ENCODE results near the gene GRK7. TPM values are rescaled to one million over a fixed set of nuclear protein-coding genes. Genes with fewer than 3 reads are reported as not detected.

GRK7 gene
- total and polyA plus RNA-seq, 8 donors = 0.05 TPM; not detected in 7

DNA sequence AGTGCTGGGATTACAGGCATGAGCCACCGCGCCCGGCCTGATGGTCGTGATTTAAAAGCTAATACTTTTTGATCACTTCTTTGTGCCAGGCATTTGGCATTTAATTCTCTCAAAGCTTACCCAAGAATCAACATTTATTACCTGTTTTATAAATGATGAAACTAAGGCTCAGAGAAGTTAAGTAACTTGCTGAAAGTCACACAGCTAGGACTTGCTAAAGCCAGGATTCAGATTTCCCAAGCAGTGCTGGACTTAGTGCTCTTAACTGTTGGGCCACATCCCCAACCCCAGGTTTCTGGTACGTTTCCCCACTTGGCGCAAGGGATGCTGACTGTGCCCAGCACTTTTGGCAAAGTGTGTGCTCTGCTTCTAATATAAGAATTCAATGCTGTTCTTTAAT lies 10.5 kb downstream of the GRK7 start:
- no peaks in the 10 kb centered on the region for H3K4me1 ChIP-seq
- WGBS, 2 donors = 87 to 96% methylated on average over 6 of the region's 6 CpGs
- no peaks in the 10 kb centered on the region for H3K36me3 ChIP-seq
- intact Hi-C loops (cut with DNase I) = no loop called here
- TF ChIP-seq, protein P1, sequence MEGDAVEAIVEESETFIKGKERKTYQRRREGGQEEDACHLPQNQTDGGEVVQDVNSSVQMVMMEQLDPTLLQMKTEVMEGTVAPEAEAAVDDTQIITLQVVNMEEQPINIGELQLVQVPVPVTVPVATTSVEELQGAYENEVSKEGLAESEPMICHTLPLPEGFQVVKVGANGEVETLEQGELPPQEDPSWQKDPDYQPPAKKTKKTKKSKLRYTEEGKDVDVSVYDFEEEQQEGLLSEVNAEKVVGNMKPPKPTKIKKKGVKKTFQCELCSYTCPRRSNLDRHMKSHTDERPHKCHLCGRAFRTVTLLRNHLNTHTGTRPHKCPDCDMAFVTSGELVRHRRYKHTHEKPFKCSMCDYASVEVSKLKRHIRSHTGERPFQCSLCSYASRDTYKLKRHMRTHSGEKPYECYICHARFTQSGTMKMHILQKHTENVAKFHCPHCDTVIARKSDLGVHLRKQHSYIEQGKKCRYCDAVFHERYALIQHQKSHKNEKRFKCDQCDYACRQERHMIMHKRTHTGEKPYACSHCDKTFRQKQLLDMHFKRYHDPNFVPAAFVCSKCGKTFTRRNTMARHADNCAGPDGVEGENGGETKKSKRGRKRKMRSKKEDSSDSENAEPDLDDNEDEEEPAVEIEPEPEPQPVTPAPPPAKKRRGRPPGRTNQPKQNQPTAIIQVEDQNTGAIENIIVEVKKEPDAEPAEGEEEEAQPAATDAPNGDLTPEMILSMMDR (IDR thresholded peaks at IDR 0.05) = no peak
- FAIRE-seq = no peak
- H3K27ac ChIP-seq = no peak overlapping the region
- no peak for ATAC-seq
- no peak overlapping the region for H3K4me3 ChIP-seq
- H3K27me3 ChIP-seq = no peaks in the 10 kb centered on the region
- DNase-seq = no peak
- H3K9me3 ChIP-seq = no peaks in the 10 kb centered on the region

DNA sequence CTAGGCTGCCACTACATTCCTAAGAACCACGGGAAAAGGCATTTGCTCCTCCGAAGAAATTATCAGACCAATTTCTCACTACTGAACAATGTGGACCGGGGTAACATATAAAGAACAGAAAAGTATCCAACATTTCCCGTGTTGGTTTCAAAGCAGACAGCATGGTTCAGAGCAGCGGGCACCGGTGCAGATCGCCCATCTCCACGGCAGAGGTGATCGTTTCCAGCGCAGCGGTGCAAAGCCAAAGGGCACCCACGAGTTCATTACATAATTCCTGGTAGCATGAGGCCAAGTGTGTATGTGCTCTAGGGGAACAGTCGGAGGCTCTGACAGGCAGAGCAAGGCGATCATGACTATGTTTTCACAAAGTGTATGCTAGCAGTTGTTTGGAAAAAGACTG lies 13.2 kb downstream of the GRK7 start:
- Histone ChIP-seq H3K4me1 (no peaks in the 10 kb centered on the region), H3K9me3 (no peaks in the 10 kb centered on the region), H3K27ac (no peak overlapping the region), H3K36me3 (no peaks in the 10 kb centered on the region), H3K4me3 (no peak overlapping the region), H3K27me3 (no peaks in the 10 kb centered on the region)
- DNase-seq (no peak), ATAC-seq (no peak), FAIRE-seq (no peak)
- 83 to 89% methylated on average over 14 of the region's 14 CpGs for WGBS, 2 donors
- intact Hi-C loops (cut with DNase I) = no loop called here
- TF ChIP-seq, protein P1 (IDR thresholded peaks at IDR 0.05) = no peak

DNA sequence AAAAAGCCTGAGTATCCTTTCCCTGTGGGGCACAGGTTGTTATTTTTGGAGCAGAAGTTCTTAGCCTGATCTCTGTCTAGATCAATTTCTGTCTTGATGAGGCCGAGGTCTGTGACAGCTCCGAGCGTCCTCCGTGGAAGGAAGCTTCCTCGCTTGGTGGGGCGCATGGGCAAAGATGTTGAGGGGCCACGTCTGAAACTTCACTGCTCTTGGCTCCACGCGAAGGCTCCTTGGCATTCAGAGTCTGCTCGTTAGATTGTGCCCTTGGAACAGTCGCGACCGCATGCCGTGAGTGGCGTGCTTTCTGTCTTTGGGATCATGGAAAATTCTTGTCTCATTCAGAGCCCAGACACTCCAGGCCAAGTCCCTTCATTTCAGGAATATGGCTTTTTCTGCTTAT lies 13.7 kb downstream of the GRK7 start:
- FAIRE-seq = no peak
- Histone ChIP-seq H3K36me3 (no peaks in the 10 kb centered on the region), H3K4me3 (no peak overlapping the region), H3K27me3 (no peaks in the 10 kb centered on the region), H3K9me3 (no peaks in the 10 kb centered on the region), H3K27ac (no peak overlapping the region), H3K4me1 (no peaks in the 10 kb centered on the region)
- TF ChIP-seq, protein P1 (IDR thresholded peaks at IDR 0.05) = no peak
- no peak for DNase-seq
- 80 to 85% methylated on average over 15 of the region's 15 CpGs for WGBS, 2 donors
- ATAC-seq = no peak
- intact Hi-C loops (cut with DNase I) = no loop called here

DNA sequence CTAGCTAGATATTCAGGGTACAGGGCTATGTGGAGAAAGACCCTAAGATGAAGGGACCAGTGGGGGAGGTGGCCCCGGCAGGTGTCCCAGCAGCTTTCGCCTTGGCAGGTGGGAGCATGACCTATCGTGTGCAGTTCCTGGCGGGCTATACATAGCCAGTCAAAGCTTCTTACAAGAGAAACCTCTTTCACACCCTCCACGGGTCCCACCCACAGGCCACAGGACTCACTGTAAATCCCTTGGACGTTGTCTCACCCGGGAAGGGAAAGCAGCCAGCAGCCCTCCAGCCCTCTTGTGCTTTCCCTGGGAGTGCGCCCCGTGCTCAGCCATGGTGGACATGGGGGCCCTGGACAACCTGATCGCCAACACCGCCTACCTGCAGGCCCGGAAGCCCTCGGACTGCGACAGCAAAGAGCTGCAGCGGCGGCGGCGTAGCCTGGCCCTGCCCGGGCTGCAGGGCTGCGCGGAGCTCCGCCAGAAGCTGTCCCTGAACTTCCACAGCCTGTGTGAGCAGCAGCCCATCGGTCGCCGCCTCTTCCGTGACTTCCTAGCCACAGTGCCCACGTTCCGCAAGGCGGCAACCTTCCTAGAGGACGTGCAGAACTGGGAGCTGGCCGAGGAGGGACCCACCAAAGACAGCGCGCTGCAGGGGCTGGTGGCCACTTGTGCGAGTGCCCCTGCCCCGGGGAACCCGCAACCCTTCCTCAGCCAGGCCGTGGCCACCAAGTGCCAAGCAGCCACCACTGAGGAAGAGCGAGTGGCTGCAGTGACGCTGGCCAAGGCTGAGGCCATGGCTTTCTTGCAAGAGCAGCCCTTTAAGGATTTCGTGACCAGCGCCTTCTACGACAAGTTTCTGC lies 15.0 kb downstream of the GRK7 start:
- WGBS, 2 donors = 83 to 86% methylated on average over 40 to 42 of the region's 42 CpGs
- no peaks in the 10 kb centered on the region for H3K36me3 ChIP-seq

More for the DNA sequence above, 15.0 kb downstream of the GRK7 start:
- intact Hi-C loops (cut with DNase I) = no loop called here
- no peak for ATAC-seq
- DNase-seq = peak in 1 of 6 donors; percentile 46
- TF ChIP-seq, protein P1 (IDR thresholded peaks at IDR 0.05) = no peak
- no peak overlapping the region for H3K27ac ChIP-seq
- no peaks in the 10 kb centered on the region for H3K9me3 ChIP-seq
- H3K4me1 ChIP-seq = no peaks in the 10 kb centered on the region
- no peak overlapping the region for H3K4me3 ChIP-seq
- no peaks in the 10 kb centered on the region for H3K27me3 ChIP-seq
- no peak for FAIRE-seq
